Ramos (cell line): ENCODE data around the gene TSPAN9.

Source experiments
- in situ Hi-C: fragments of 300-500 bp; cut with MboI; formaldehyde crosslinking; loops from one replicate; pipeline ENCODE4 v1.14.3; 2022; ENCODE audit warnings: low sequenced_read_pairs; ENCODE audit not compliant: unreplicated experiment

TSPAN9 gene

DNA sequence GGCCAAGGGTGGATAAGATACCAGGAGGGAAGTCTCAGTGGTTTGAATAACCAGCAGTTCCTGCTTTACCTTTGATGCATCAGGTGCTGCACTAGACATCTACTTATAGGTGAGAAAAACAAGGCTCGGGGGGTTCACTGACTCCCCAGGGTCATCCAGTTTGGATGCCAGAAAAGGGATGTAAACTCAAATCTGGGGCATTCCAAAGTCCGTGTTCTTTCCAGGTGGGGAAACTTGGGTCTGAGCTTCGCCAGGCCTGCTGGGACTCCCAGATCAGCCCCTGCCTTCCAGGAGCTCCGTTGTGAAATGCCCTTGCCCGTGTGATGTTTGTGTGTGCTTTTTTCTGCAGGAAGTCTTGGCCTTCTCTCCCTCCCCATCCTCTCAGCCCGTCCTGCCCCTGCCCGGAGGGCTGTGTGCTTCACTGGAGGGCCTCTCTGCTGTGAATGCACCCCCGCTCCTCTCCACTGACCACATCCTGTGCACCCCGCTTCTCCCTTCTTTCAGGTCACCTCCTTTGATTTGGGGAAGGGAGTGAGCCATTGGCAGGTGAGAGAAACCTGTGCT is 42.1 kb downstream of the TSPAN9 start:
- in situ Hi-C loops = no loop called here

DNA sequence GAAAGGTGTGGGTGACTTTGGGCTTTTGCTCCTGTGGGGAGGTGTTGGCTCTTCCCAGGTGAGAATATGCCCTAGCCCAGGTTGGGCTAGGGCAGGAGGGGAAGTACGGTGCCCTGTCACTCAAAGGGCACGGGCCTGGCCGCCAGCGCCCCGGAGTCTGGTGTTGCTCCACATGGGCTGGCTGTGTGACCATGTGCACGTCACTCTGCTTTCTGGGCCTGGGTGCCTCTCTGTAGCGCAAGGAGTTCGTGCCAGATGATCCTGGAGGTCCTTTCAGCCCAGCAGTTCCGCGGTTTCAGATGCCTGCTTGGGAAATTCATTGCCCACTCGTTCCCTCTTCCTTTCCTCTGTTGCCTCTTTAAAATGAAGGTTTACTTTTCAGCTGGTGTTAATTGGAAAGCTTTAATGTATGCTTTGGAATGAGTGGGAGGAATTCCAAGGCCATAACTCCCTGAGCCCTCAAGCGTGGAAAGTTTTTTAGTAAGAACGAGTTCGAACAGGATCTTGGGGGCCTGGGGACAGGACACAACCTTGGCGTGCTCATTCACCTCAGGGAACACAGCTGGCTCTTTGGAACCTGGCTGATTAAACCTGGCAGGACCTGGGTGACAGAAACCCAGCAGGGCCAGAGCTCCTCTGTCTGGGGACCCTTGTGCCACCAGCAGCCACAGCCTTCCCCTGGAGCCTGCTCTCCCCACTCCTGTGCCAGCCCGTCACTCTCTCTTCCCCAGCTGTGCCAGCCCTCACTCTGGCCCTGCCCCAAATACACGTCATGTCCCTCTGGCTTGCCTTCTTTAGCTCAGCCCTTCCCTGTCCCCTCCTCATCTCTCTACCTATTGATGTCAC is 42.8 kb downstream of the TSPAN9 start:
- in situ Hi-C loops = no loop called here

DNA sequence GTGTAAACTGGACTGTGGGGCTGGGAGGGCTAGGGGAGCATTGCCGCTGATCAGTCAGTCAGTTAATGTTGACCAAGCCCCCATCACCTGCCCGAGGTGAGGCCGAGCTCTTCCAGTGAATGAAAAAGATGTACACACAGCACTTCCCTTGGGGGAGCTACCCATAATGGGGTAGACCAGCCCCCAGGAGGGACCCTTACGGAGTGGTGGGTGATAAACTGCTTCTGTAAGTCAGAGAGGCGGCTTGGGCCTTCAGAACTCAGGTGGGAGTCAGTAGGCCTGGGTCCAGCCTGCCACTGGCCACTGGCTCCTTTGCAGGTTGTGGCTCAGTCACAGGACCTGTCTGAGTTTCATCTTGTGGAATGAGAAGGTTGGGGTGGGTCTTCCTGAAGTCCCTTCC is 43.5 kb downstream of the TSPAN9 start:
- in situ Hi-C loops = no loop called here

DNA sequence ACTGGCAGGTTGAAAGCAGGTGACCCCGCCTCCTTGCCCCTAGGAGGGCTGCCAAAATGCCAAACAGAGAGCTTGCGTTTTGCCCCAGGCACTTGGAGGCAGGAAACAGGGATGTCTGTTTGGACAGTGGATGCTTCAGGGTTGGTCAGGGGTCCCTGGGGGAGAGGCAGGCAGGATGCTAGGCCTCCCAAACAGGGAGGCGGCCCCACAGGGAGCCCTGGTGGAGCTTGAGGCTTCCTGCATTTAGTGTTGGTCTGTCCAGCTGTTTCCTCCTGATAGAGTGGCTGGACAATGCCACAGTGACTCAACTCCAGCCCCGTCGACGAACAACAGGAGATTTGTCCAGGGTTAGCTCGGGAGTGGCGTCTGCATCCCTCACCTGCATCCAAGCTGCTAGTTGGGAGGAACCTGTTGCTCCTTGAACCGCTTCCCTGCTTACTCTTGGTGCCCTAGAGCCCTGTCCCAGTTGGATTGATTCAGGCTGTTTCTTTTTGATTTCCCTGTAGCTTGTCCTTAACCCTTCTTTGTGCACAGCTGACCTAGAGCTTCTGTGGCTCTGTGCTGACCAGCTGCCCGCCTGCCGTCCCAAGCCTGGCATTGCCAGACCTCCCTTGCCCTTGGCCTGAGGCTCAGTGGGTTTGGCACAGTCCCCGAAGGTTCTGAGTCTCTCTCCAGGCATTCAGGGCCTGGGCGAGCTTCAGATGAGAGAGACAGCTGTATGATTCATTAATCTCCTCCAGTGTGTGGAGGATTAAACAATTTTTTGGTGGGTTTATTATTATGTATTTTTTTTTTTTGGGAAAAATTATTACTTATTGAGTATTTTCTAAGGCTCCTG is 45.9 kb downstream of the TSPAN9 start:
- in situ Hi-C loops = no loop called here

DNA sequence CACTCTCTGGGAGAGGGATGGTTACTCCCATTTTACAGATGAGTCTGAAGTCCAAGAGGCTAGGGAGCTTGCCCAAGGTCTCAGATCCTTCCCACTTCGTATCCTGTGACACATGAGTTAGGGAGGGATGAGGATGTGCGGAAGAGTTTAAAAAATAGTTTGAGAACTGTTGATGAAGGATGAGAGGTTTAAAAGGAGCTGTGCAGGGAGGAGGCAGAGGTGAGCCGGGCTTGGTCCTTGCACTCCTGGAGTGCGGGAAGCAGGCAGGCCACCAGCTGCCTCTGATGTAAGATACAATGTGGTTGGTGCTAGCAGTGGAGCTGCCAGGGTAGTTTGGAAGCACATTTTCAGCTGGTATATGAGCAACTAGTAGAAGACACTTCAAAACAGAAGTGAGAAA is 46.5 kb downstream of the TSPAN9 start:
- in situ Hi-C loops = no loop called here

DNA sequence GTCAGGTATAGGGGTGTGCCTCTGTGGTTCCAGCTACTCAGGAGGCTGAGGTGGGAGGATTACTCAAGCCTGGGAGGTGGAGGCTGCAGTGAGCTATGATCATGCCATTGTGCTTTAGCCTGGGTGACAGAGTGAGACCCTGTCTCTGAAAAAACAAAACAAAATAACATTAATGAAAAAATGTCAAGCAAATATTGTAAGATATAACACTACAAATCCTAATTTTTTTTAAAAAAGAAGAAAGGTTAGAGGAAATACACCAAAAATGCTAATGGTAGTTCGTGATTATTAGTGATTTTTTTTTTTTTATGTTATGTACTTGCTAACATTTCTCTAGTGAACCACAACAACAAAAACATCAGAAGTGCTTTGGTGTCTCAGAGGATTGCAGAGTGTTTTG is 47.7 kb downstream of the TSPAN9 start:
- in situ Hi-C loops = no loop called here

DNA sequence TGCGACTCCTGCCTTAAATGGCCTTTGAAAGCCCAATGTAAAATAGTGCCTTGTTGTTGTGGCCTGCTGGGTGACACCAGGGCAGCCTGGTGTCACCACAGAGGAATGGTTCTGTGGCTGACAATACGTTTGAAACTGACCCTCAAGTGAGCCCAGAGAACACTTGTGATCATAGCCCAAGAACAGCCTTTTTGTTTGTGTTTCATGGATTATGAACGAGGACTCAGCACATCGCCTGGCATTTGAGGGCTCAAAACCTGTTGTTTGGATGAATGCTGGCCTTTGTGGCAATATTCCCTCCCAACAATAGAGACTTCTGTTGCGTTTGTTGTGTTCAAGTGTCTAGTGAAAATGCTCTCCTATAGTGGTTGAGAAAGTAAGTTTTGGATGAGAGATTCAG is 48.5 kb downstream of the TSPAN9 start:
- in situ Hi-C loops = no loop called here

DNA sequence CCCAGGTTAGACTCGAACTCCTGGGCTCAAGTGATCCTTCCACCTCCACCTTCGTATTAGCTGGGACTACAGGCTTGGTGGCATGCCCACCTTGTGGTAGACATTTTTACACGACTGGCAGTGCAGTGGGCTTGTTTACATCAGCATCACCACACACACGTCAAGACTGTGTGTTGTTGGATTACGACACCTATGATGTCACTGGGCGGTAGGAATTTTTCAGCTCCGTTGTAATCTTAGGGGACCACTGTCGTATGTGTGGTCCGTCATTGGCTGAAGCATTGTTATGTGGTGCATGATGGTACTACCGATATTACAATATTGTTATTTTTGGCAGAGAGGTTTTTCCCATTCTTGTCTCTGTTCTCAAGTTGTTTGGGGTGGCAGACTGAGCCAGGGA is 50.7 kb downstream of the TSPAN9 start:
- in situ Hi-C loops = no loop called here

DNA sequence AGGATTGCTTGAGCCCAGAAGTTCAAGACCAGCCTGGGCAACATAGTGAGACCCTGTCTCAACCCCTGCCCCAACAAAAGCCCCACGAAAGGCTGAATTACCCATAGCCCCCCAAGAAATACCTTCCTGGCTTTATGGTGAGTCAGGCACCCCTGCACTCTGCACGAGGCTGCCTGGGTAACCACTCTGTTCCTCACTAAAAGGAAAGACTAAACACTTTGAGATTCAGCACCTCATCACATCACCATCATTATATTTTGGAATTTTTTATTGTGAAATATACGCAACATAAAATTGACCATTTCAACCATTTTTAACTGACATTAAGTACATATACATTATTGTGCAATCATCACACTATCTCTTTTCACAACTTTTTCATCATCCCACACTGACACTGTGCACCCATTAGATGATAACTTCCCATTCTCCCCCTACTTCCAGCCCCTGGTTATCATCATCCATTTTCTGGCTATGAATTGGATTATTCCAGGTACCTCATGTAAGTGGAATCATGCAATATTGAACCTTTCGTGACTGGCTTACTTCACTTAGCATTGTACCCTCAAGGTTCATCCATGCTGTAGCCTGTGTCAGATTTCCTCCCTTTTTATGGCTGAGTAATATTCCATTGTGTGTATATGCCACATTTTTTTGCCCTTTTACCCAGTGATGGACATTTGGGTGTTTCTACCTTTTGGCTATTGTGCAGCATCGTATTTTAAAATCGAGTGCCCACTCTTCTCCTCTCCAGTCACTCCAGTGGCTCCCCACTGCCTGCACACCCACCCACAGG is 51.5 kb downstream of the TSPAN9 start:
- in situ Hi-C loops = no loop called here

DNA sequence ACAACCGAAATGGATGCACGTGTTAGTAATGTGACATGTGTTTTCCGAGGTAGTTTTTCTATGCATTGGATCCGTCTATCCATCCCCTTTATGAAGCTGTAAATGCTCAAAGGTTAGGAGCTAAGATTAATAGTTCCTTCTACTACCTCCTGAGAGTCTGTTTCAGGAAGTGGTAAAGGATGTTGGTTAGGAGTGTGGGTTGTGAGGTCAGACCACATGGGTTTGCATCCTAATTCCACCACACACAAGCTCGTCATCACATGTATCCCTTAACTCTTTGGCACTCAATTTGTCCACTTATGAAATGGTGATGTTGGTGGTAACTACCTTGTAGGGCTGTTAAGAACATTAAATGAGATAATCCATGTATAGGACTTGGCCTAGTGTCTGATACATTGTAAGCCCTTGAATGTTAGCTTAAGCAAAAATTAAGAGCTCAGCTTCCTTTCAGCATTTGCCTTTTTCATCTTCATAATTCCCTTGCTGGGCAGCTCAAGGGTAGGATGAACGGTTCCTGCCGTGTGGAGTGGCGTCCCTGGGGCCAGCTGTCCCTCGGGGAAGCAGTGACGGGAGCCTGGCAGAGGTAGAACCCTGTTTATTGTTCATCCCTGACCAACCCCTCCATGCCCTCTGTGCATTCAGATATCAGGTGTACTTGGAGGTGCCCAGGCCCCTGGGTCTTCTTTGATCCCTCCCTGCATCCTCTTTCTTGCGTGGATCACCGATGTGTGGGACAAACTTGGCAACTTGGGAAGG is 52.3 kb downstream of the TSPAN9 start:
- in situ Hi-C loops = no loop called here

DNA sequence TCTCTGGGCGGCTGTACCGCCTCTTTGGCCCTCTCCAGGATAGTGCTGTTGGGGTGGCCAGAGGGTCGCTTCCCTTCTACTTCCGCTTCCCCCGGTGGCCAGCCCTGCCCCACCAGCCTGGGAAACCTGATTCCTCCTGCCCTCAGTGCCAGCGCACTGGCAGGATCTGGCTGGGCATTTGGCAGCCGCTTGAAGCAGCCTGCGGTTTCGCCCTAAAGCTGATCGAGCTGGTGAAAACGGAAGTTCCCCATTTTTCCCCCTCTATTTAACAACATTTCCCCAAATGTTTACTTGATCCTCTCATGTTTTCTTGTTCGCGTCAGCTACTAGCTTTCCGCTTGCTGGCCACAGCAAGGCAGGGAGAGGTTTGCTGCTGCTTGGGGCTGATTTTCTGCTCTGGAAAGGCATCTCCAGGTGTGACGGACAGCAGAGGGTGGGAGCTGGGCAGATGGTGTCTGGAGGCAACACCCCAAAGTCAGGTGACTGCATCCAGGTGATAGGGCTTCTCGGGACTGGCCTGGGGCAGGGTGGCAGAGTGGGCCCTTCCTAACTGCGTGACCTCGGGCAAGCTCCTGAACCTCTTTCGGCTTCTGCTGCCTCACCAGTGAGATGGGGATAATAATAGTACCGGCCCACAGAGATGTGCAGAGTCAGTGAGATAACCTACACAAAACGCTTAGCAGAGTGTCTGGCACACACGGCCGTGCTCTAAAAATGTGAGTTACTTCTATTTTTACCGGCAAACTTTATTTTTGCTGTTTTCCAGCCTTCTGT is 53.1 kb downstream of the TSPAN9 start:
- in situ Hi-C loops = no loop called here

DNA sequence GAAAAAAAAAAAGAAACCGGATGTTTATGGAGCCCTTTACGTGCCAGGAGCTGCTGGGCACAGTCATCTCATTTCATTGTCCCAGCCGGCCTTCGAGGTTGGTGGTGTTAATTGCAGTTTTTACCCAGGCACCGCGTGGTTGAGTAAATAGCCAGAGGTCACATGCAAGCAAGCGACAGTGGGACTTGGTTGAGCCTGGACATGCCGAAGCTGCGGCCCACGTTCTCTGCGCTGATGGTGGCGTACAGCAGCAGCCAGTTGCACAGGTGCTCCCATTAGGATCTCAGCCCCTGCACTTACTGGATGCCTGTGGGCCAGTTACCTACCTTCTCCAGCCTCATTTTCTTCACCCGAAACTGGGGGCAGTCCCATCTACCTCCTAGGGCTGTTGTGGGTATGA is 54.0 kb downstream of the TSPAN9 start:
- in situ Hi-C loops = no loop called here

DNA sequence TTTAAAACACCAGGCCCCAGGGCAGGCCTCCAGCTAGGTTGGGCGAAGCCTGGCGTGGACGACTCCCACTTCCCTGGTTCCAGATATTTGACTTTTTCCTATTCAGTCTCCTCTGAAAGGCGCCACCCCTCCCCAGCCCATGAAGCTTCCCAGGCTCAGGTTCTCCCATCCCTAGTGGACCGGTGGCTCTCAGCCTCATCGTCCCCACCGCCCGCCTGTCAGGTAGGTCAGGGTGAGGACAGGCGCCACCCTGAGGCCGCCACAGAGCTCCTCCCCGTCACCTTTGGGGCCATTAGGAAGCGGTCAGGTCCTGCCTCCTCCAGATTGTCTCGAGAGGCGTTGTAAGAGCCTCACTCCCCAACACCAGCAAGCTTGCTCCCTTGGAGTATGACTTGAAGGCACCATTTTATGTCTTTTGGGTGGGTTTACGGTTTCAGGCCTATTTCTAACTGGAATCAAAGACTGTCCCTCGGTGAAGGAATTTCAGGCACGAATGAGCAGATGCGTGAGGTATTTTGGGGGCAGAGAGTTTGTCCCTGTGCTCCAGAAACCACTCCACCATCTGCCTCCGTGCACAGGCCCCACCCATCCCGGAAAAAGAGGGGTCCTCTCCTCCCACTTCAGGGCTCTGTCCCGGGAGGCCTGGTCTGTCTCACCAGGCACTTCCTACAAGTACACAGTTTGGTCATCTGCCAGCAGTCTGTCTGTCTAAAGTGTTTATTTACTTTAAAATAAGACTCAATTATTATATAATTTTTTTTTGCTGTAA is 55.6 kb downstream of the TSPAN9 start:
- in situ Hi-C loops = no loop called here

DNA sequence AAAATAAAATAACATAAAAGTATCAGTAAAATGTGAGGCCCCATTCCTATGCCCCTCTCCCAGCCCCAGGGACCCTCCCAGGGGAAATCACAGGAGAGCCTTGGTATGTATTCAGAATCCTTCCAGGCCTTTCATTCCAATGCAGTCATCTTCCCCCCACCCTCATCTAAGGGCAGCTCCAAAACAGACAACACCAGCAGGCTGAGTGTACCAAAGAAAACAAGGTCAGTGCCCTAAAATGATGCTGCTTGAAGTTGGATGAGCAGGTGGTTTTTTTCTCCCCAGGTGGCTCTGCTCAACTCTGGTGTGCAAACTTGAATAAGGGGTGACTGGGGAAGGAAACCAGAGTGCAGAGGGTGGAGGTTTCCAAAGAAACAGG is 56.2 kb downstream of the TSPAN9 start:
- in situ Hi-C loops = no loop called here

DNA sequence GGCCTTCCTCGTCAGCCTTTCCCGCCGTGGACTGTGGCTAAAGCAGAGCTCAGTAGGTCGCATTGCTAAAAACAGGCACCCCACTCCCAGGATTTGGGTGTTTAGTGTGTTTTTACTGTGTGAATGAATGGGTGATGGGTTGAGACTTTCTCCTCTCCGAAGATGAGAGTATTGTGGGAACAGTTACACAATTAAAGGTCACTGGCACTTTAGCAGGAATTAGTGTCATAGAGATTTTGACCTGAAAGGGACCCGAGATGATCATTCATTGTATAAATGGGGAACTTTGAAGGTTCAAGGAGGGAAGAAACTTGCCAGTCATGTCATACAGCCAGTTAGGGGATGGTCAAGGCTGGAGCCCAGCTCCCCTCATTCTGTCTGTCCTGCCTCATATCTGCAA is 56.9 kb downstream of the TSPAN9 start:
- in situ Hi-C loops = no loop called here

DNA sequence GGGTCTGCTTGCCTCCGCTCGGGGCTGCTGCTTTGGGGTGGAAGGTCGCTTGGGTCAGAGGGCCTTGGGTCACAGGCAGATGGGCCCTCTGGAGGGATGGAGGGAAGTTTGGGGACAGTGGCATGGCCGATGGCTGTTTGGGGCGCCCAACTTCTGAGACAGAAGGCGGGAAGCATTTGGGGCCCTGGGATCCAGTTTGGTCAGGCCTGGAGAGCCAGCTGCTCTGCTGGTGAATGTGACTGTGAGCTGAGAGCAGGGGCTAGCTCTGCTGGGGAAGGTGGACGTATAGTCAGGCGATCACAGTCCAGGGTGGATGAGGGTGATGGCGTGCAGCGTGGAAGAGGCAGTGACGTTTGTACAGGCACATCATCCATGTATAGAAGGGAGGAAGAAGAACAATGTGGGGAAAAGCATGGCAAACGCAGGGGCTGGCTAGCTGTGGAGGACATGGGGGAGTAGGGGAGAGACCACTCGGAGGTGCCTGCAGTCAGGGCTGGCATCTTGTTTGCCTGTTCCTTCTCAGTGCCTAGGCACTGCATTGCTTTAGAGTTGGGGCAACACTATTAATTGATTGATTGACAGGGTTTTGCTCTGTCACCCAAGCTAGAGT is 57.5 kb downstream of the TSPAN9 start:
- in situ Hi-C loops = loop anchor here (5.0 kb wide), 1 partner anchor 143 kb away; no protein-coding TSS in a partner anchor

DNA sequence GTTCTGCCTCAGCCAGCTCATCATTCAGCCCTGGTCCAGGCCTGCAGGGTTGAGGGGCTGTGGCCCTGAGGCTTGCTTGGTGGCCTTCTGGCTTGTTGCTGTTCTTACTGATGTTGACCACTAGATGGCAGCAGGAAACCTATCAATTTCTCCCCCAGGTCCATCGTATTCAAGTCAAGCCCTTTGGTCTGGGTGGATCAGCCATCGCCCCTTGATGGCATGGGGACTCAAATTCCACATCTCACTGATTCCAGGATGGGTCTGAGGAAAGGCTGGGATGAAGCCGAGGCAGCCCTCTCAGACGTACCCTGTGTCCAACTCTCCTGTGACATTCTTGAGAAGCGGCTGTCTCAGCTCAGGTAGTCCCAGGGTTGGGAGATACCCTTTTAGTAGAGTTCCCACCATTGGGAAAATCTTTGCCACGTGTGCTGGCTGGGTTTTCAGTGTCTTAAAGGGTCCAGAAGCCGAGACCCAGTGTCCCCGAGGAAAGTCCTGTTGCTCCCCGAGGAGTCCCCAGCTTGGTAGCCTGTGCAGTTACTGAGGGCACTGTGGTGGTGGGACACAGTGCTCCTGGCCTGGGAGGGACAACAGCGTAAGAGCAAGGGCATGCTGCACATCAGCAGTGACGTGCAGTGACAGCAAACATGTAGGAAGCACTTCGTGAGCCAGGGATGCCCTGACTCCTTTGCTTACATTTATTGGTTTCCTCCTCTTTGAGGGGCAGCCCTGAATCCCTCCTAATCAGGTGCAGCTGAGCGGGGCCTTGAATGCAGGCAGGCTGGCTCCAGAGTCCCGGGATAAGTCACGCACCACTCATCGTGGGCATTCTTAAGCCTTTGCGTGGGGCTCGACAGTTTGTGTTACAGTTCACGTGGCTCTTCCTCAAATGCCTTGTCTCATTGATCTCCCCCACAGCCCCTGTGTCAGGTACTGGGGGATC is 58.6 kb downstream of the TSPAN9 start:
- in situ Hi-C loops = loop anchor here (5.0 kb wide), 1 partner anchor 142 kb away; no protein-coding TSS in a partner anchor
